Activated T-helper 1 cell treated with anti-CD3 and anti-CD28 coated beads, Interleukin-12 subunit alpha, Interleukin-12 subunit beta, Interleukin-2, Interleukin-4 antibody, amounts not matched to agents 30 ng/mL and 10 ng/mL and 1 ng/mL, durations not matched to agents 14 hours and 24 hours and 36 hours (primary cell): ENCODE results near the gene TRIM17. TPM values are rescaled to one million over a fixed set of nuclear protein-coding genes. Genes with fewer than 3 reads are reported as not detected.
"Not testable (repeated sequence)": the region's sequence is repeated elsewhere in the genome, so short reads cannot be mapped to it uniquely, and the experiment has no call there.

Experiments used
- DNase-seq: peaks from one replicate; pipeline ENCODE4 v3.0.0; 2021; ENCODE audit warnings: low spot score
- H3K27ac Mint-ChIP-seq: one replicate; pipeline ENCODE4 v1.8.0; 2021; ENCODE audit warnings: mild to moderate bottlenecking, mixed read lengths
- H3K27me3 Mint-ChIP-seq: one replicate; pipeline ENCODE4 v1.8.0; 2022; ENCODE audit warnings: mild to moderate bottlenecking, moderate library complexity, mixed read lengths; ENCODE audit not compliant: insufficient read depth
- H3K36me3 Mint-ChIP-seq: one replicate; pipeline ENCODE4 v1.8.0; 2021; ENCODE audit warnings: low read depth, mixed read lengths
- H3K4me1 Mint-ChIP-seq: one replicate; pipeline ENCODE4 v1.8.0; 2021; ENCODE audit warnings: low read depth, mixed read lengths
- H3K4me3 Mint-ChIP-seq: one replicate; pipeline ENCODE4 v1.8.0; 2021; ENCODE audit warnings: mild to moderate bottlenecking, moderate library complexity, mixed read lengths
- H3K9me3 Mint-ChIP-seq: one replicate; pipeline ENCODE4 v1.8.0; 2021; ENCODE audit warnings: mixed read lengths
- intact Hi-C: fragments of 100-400 bp; cut with micrococcal nuclease; formaldehyde crosslinking; loops from one replicate; pipeline ENCODE4 v1.15.1; 2024
- total RNA-seq: library from RNA; stranded (reverse); gene quantifications from 2 replicates; pipeline ENCODE4 v1.2.3, GENCODE V29; 2022

The TRIM17 gene
- total RNA-seq, 1 donor from 2014 or later, result 1.7 TPM

DNA sequence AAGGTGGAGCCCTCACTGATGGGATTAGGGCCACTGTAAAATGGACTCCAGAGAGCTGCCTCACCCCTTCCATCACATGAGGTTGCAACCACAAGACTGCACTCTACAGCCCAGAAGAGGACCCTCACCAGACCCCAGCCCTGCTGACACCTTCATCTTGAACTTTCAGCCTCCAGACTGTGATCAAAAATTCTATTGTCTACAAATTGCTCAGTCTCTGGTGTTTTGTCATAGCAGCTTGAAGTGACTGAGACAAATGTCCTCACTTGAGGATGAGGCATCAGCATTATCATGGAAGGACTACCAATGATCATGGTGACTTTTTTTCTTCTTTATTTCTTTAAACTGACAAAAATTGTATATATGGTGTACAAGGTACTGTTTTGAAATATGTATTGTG lies 26.7 kb upstream of the TRIM17 start:
- Mint-ChIP-seq H3K27me3 (peaks cover 24% of the 10 kb centered on the region), H3K36me3 (no peaks in the 10 kb centered on the region), H3K9me3 (no peaks in the 10 kb centered on the region), H3K27ac (no peak overlapping the region), H3K4me1 (peaks cover 18% of the 10 kb centered on the region), H3K4me3 (no peak overlapping the region)
- intact Hi-C loops, result no loop called here
- no peak for DNase-seq

DNA sequence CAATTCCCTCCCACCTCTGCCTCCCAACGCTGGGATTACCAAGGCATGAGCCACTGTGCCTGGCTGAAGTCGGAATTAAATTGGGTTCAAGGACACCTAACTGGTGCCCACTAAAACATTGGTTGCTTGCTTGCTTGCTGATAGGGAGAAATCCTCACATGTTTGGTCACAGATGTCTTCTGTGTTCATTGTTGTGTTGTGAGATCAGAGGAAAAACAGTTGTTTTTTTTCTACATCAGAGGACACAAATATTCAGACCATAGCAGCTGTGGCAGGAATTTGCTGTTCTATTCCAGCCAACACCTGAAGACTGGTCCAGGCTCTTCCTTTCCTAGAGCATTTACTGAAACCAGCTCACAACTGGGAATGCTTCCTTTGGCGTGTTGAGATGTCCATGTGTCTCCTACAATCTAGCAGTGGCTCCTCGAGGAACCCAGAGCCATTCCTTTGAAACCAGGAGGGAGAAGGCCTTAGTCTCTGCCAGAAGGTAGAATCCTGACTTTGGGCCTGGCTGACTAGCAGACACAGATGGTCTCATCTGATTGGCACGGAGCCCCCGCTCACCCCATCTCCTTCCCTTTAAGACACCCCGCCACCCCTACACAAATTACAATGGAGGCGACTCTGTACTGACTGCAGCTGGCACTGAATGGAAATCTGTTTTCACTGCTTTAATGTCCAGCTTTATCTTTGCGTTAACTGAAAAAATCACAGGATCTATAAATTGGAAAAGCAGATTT lies 24.3 kb upstream of the TRIM17 start:
- H3K36me3 Mint-ChIP-seq, result no peaks in the 10 kb centered on the region
- H3K4me1 Mint-ChIP-seq, result peaks cover 17% of the 10 kb centered on the region
- intact Hi-C loops, result no loop called here
- H3K27me3 Mint-ChIP-seq, result peaks cover 15% of the 10 kb centered on the region
- H3K4me3 Mint-ChIP-seq, result no peak overlapping the region
- no peak overlapping the region for H3K27ac Mint-ChIP-seq
- no peak for DNase-seq
- H3K9me3 Mint-ChIP-seq, result no peaks in the 10 kb centered on the region

DNA sequence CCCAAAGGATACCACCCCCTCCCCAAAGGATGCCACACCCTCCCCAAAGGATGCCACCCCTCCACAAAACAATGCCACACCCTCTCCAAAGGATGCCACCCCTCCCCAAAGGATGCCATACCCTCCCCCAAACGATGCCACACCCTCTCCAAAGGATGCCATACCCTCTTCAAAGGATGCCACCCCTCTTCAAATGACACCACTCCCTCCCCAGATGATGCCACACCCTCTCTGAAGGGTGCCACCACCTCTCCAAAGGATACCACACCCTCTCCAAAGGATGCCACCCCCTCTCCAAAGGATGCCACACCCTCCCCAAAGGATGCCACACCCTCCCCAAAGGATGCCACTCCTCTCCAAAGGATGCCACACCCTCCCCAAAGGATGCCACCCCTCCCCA lies 21.6 kb upstream of the TRIM17 start:
- Mint-ChIP-seq H3K4me3 (no peak overlapping the region), H3K9me3 (no peaks in the 10 kb centered on the region), H3K27me3 (peaks cover 9% of the 10 kb centered on the region), H3K27ac (no peak overlapping the region), H3K4me1 (peaks cover 6% of the 10 kb centered on the region), H3K36me3 (no peaks in the 10 kb centered on the region)
- no peak for DNase-seq
- intact Hi-C loops, result no loop called here

DNA sequence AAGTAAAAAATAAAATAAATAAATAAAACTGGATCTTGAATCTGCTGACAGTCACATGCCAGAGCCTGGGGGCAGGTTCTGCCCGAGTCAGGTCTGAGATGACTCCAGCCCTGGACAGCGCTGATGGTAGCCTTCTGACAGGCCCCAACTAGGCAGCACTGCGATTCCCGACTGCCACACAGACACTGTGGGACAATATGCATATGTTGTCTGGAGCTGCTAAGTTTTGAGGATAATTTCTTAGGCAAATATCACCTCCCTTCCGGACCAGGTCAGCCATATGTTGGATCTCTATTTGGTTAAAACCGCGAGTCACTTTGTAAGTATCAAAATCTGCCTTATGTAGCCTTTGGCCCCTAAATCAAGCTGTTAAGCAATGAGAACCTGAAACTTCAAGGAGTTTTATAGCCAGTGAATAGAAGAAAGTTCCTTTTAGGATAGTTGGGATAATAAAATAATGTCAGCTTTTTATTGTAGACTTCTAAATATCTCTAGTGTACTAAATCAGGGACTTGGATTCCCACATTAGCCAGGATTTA lies 20.8 kb upstream of the TRIM17 start:
- Mint-ChIP-seq H3K4me3 (no peak overlapping the region), H3K9me3 (no peaks in the 10 kb centered on the region), H3K27ac (no peak overlapping the region), H3K36me3 (no peaks in the 10 kb centered on the region), H3K4me1 (peaks cover 6% of the 10 kb centered on the region), H3K27me3 (peaks cover 14% of the 10 kb centered on the region)
- intact Hi-C loops, result no loop called here
- DNase-seq, result no peak

GRCh38 chr1:228434689-228435088 lies 18.0 kb upstream of the TRIM17 start:
- H3K27ac Mint-ChIP-seq, result no peak overlapping the region
- no peak for DNase-seq
- intact Hi-C loops, result no loop called here
- no peaks in the 10 kb centered on the region for H3K9me3 Mint-ChIP-seq
- H3K4me3 Mint-ChIP-seq, result no peak overlapping the region
- peaks cover 6% of the 10 kb centered on the region for H3K4me1 Mint-ChIP-seq
- peaks cover 18% of the 10 kb centered on the region for H3K27me3 Mint-ChIP-seq
- H3K36me3 Mint-ChIP-seq, result no peaks in the 10 kb centered on the region

DNA sequence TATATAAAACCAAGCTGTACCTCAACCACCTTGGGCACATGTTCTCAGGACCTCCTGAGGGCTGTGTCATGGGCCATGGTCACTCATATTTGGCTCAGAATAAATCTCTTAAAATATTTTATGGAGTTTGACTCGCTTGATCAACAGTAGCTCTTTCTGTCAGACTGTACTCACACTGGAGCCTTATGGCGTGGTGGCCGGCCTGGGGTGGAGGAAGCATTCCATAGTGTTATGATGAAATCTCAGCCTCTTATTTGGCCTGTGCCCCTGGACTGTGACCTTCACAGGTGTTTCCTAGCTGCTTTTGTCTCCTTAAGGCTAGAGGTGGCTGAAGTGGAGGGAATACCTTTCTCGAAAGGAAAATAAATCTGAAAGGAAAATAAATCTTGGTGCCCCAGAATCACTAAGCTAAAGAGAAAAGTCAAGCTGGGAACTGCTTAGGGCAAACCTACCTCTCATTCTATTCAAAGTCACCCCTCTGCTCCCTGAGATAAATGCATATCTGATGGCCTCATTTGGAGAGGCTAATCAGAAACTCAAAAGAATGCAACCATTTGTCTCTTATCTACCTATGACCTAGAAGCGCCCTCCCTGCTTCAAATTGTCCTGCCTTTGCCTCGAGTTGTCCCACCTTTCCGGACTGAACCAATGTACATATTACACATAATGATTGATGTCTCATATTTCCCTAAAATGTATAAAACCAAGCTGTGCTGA lies 16.8 kb upstream of the TRIM17 start:
- H3K36me3 Mint-ChIP-seq, H3K9me3 Mint-ChIP-seq, intact Hi-C loops, H3K4me3 Mint-ChIP-seq, H3K4me1 Mint-ChIP-seq, H3K27ac Mint-ChIP-seq, DNase-seq: not testable (repeated sequence)
- H3K27me3 Mint-ChIP-seq, result peaks cover 21% of the 10 kb centered on the region

- Mint-ChIP-seq H3K36me3 (no peaks in the 10 kb centered on the region), H3K9me3 (no peaks in the 10 kb centered on the region), H3K27ac (no peak overlapping the region), H3K4me3 (no peak overlapping the region), H3K27me3 (peaks cover 29% of the 10 kb centered on the region), H3K4me1 (no peaks in the 10 kb centered on the region)
- no peak for DNase-seq
- intact Hi-C loops, result no loop called here
Observed at GRCh38 chr1:228430243-228430642, 13.6 kb upstream of the TRIM17 start.

DNA sequence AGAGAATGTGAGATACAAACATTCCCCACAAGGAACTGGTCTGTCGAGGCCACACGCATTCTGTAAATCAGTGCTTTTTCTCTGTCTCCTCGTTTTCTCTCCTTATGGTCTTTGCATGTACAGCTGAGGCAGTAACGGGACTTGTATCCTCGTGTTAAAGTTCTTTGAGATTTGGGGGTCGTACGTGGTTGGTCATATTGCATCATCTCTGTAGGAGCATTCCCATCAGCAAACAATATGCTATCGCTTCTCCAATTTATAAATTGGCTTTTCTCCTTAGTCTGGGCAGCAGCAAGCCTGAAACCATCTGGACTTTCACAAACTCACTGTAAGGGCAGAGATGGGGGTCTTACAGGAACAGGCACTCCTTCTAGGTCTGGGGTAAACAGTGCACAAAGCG lies 13.0 kb upstream of the TRIM17 start:
- no peaks in the 10 kb centered on the region for H3K9me3 Mint-ChIP-seq

DNA sequence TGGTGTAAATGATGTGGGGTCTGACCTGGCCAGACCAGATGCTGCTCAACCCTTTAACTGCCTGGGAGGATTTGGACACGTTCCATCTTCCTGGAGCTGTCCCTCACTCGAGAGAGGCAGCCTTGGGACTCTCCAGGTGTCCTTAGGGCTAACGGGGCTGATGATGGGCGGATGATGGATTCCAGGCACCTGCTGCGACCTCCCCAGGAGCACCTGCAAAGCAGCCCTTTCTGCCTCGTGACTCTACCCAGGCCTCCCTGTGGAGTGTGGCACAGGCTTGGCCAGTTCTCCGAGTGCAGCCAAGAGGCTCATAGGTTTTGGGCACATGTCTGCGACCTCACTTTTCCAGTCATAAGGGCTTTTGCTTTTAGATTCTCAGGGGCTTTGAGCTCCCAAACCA lies 12.3 kb upstream of the TRIM17 start:
- H3K4me1 Mint-ChIP-seq, result no peaks in the 10 kb centered on the region
- intact Hi-C loops, result no loop called here
- no peaks in the 10 kb centered on the region for H3K9me3 Mint-ChIP-seq
- no peak overlapping the region for H3K4me3 Mint-ChIP-seq
- DNase-seq, result no peak
- H3K36me3 Mint-ChIP-seq, result no peaks in the 10 kb centered on the region
- peaks cover 23% of the 10 kb centered on the region for H3K27me3 Mint-ChIP-seq
- no peak overlapping the region for H3K27ac Mint-ChIP-seq

More for the DNA sequence above, 13.0 kb upstream of the TRIM17 start:
- no peaks in the 10 kb centered on the region for H3K36me3 Mint-ChIP-seq
- DNase-seq, result no peak
- intact Hi-C loops, result no loop called here
- H3K27me3 Mint-ChIP-seq, result peaks cover 25% of the 10 kb centered on the region
- no peak overlapping the region for H3K27ac Mint-ChIP-seq
- H3K4me1 Mint-ChIP-seq, result no peaks in the 10 kb centered on the region
- H3K4me3 Mint-ChIP-seq, result no peak overlapping the region

- Mint-ChIP-seq H3K4me3 (no peak overlapping the region), H3K27ac (no peak overlapping the region), H3K9me3 (no peaks in the 10 kb centered on the region), H3K36me3 (no peaks in the 10 kb centered on the region), H3K4me1 (no peaks in the 10 kb centered on the region), H3K27me3 (peaks cover 23% of the 10 kb centered on the region)
- no peak for DNase-seq
- intact Hi-C loops, result no loop called here
Observed at GRCh38 chr1:228428412-228428811, 11.8 kb upstream of the TRIM17 start.

- H3K4me3 Mint-ChIP-seq, result no peak overlapping the region
- peaks cover 18% of the 10 kb centered on the region for H3K27me3 Mint-ChIP-seq
- intact Hi-C loops, result no loop called here
- no peaks in the 10 kb centered on the region for H3K4me1 Mint-ChIP-seq
- no peaks in the 10 kb centered on the region for H3K9me3 Mint-ChIP-seq
- DNase-seq, result no peak
- H3K27ac Mint-ChIP-seq, result no peak overlapping the region
- peaks cover 3% of the 10 kb centered on the region for H3K36me3 Mint-ChIP-seq
Observed at GRCh38 chr1:228426518-228427175, 10.0 kb upstream of the TRIM17 start.

DNA sequence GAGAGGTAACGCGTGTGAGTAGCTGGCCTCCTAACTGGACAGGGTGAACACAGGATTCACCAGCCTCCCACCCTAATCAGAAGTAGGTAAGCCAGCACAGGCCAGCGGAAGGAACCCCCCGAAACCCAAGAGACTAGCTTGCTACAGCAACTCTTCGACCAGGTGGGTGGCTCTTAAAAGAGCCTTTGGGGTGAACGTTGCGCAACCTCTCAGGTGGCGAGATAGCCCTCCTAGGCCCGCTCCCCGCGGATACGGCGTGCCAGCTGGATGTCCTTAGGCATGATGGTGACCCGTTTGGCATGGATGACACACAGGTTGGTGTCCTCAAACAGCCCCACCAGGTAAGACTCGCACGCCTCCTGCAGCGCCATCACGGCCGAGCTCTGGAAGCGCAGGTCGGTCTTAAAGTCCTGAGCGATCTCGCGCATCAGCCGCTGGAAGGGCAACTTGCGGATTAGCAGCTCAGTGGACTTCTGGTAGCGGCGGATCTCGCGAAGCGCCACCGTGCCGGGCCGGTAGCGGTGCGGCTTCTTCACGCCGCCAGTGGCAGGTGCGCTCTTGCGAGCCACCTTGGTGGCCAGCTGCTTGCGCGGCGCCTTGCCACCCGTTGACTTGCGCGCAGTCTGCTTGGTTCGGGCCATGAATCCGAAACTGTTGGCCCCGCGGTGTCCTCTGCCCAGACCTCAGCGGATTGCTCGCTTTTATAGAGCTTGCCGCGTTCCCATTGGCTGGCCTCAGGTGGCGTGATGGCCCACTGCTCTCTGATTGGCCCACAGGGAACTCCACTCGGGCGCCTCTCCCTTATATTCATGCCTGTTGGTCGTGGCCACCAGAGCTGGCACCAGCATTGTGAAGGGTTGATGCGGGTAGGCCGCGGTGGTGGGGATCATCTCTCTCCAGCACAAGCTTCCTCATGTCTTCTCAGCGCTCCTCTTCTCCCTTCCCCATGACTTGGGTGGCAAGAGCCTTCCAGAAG lies 8.3 kb upstream of the TRIM17 start:
- Mint-ChIP-seq H3K9me3 (no peaks in the 10 kb centered on the region), H3K27ac (no peak overlapping the region), H3K4me3 (no peak overlapping the region), H3K27me3 (peaks cover 15% of the 10 kb centered on the region), H3K4me1 (peaks cover 6% of the 10 kb centered on the region), H3K36me3 (peaks cover 3% of the 10 kb centered on the region)
- no peak for DNase-seq
- intact Hi-C loops, result no loop called here
